MM.1S (cell line): ENCODE measurements around the gene DTYMK.

Experiments
- DNase-seq: peaks from one replicate; pipeline ENCODE4 v3.0.0-alpha.2; 2015
- H2AFZ ChIP-seq: fragments of 300-600 bp; sonication (generic); 2 replicates; pipeline ENCODE4 v1.6.0; 2016; ENCODE audit warnings: antibody characterized with exemption, low read length
- H3F3A ChIP-seq: fragments of 300-600 bp; sonication (generic); 2 replicates; pipeline ENCODE4 v1.6.1; 2016; ENCODE audit warnings: mild to moderate bottlenecking, antibody characterized with exemption, low read length, moderate library complexity, mixed read lengths; ENCODE audit not compliant: insufficient read depth
- H3K27ac ChIP-seq: fragments of 300-600 bp; sonication (generic); 2 replicates; pipeline ENCODE4 v1.5.1; 2016; ENCODE audit warnings: mild to moderate bottlenecking, low read length
- H3K27me3 ChIP-seq: fragments of 300-600 bp; sonication (generic); replicated peaks from 2 replicates; pipeline ENCODE4 v1.6.0; 2016; ENCODE audit warnings: low read length; ENCODE audit not compliant: insufficient read depth
- H3K36me3 ChIP-seq: fragments of 300-600 bp; sonication (generic); replicated peaks from 2 replicates; pipeline ENCODE4 v1.6.1; 2016; ENCODE audit warnings: mild to moderate bottlenecking, low read length, mixed read lengths; ENCODE audit not compliant: insufficient read depth
- H3K4me1 ChIP-seq: fragments of 300-600 bp; sonication (generic); 2 replicates; pipeline ENCODE4 v1.6.1; 2016; ENCODE audit warnings: low read length, mixed read lengths
- H3K4me2 ChIP-seq: fragments of 300-600 bp; sonication (generic); 2 replicates; pipeline ENCODE4 v1.6.0; 2016; ENCODE audit warnings: low read depth, low read length
- H3K4me3 ChIP-seq: fragments of 300-600 bp; sonication (generic); 2 replicates; pipeline ENCODE4 v1.5.1; 2016; ENCODE audit warnings: low read length, mixed read lengths
- H3K79me2 ChIP-seq: fragments of 300-600 bp; sonication (generic); 2 replicates; pipeline ENCODE4 v1.6.1; 2016; ENCODE audit warnings: mixed run types, low read length, mixed read lengths
- H3K9ac ChIP-seq: fragments of 300-600 bp; sonication (generic); 2 replicates; pipeline ENCODE4 v1.6.1; 2016; ENCODE audit warnings: low read length, mixed read lengths
- H3K9me2 ChIP-seq: fragments of 300-600 bp; sonication (generic); replicated peaks from 2 replicates; pipeline ENCODE4 v1.6.1; 2016; ENCODE audit warnings: mild to moderate bottlenecking, low read length, mixed read lengths; ENCODE audit not compliant: insufficient read depth
- H3K9me3 ChIP-seq: fragments of 300-600 bp; sonication (generic); replicated peaks from 2 replicates; pipeline ENCODE4 v1.6.1; 2016; ENCODE audit warnings: mild to moderate bottlenecking, low read length, mixed read lengths; ENCODE audit not compliant: insufficient read depth
- H4K20me1 ChIP-seq: fragments of 300-600 bp; sonication (generic); 2 replicates; pipeline ENCODE4 v1.6.1; 2016; ENCODE audit warnings: mild to moderate bottlenecking, low read length, moderate library complexity, mixed read lengths; ENCODE audit not compliant: insufficient read depth
- EZH2 ChIP-seq: fragments of 300-600 bp; sonication (generic); optimal IDR thresholded peaks from 2 replicates; pipeline ENCODE3; 2017; ENCODE audit warnings: low read depth, mild to moderate bottlenecking, antibody characterized with exemption, low read length, mixed read lengths
- EZH2phosphoT487 ChIP-seq: fragments of 300-600 bp; sonication (generic); IDR thresholded peaks from 2 replicates; pipeline ENCODE4 v1.6.1; 2018; ENCODE audit warnings: antibody characterized with exemption, low read length
- TF ChIP-seq, protein P1 (sequence below): fragments of 300-600 bp; sonication (generic); IDR thresholded peaks from 2 replicates; pipeline ENCODE4 v1.5.1; 2016; ENCODE audit warnings: antibody characterized with exemption, low read length, mixed read lengths

DTYMK gene

DNA sequence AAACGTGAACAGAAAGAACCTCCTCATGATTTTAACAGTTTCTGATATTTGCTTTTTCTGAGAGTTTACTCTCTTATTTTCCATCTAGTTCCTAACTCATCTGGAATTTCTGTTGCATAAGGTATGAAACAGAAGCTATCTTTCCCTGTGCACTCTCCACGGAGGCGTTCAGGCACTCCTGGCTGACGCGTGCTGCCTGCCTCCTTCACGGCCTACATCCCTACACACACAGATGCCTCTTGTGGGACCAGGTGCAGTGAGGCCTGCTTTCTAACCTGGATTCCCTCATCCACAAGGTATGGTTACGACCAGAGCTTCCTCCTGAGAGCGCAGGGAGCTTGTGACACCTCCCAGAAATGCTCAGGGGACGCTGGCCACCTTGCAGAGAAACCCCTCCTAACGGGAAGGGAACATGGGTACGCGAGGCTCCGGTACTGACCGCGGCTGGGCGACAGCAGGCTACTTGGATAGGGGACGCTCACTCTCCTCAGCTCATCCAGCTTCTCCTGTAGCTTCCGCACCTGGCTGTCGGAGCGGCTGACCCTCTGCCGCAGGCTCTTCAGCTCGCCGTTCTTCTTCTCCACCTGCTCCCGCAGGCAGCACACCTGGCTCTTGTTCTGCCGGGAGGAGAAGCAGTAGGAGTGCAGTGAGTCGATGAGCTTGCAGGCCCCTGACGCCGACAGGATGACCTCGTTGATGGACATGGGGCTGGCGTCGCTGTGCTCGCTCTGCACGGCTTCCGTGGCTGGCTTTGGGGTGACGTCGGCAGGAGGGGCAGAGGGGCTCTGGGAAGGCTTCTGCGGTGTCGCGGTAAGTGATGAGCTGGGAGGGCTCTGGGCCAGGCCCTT lies 53.9 kb downstream of the DTYMK start:
- TF ChIP-seq, protein P1, sequence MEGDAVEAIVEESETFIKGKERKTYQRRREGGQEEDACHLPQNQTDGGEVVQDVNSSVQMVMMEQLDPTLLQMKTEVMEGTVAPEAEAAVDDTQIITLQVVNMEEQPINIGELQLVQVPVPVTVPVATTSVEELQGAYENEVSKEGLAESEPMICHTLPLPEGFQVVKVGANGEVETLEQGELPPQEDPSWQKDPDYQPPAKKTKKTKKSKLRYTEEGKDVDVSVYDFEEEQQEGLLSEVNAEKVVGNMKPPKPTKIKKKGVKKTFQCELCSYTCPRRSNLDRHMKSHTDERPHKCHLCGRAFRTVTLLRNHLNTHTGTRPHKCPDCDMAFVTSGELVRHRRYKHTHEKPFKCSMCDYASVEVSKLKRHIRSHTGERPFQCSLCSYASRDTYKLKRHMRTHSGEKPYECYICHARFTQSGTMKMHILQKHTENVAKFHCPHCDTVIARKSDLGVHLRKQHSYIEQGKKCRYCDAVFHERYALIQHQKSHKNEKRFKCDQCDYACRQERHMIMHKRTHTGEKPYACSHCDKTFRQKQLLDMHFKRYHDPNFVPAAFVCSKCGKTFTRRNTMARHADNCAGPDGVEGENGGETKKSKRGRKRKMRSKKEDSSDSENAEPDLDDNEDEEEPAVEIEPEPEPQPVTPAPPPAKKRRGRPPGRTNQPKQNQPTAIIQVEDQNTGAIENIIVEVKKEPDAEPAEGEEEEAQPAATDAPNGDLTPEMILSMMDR, result no peak
- TF ChIP-seq EZH2 (no peak), EZH2phosphoT487 (no peak)
- DNase-seq, result no peak
- H3K9ac ChIP-seq, result no peak overlapping the region
- no peaks in the 10 kb centered on the region for H4K20me1 ChIP-seq
- H3K27me3 ChIP-seq, result no peaks in the 10 kb centered on the region
- H3K36me3 ChIP-seq, result no peaks in the 10 kb centered on the region
- H3K4me1 ChIP-seq, result no peaks in the 10 kb centered on the region
- H3K79me2 ChIP-seq, result peaks cover 66% of the 10 kb centered on the region
- H3F3A ChIP-seq, result 0 out of 2 replicates have a peak, but pooled peaks cover 2% of the 10 kb centered on the region
- H3K4me2 ChIP-seq, result no peak overlapping the region
- H3K9me2 ChIP-seq, result no peaks in the 10 kb centered on the region
- no peaks in the 10 kb centered on the region for H3K9me3 ChIP-seq
- no peak overlapping the region for H2AFZ ChIP-seq
- H3K27ac ChIP-seq, result no peak overlapping the region
- no peak overlapping the region for H3K4me3 ChIP-seq

DNA sequence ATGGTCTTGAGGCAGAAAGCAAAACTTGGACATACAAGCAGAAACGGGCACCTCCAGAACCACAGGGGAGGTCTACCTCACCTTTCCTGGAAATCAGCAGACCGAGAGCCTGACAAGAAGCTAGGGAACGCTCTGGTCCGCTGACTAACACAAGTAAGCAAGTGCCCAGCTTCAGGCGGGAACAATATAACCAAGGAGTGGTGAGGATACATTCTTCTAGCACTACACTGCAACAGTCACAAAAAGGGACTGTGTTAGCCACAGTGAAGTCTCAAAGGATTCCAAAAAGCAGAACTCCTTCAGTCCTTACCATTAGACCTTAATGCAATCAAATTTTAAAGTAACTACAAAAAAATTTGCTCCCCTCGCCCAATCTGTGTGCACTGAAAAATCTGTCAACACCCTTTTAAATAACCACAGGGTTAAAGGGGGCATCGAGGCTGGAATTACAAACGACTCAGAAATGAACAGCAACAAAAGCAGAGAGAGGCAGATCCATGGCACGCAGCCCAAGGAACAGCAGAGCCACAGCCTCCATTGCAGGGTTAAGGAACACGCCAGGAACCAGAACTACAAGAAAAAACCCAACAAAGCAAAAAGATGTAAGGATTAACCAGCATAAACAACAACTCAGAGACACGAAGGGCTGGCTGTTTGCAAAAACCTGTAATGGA lies 56.7 kb downstream of the DTYMK start:
- no peak for DNase-seq
- no peaks in the 10 kb centered on the region for H4K20me1 ChIP-seq
- H3K4me3 ChIP-seq, result no peak overlapping the region
- TF ChIP-seq, protein P1, result no peak
- no peak for TF ChIP-seq EZH2phosphoT487
- TF ChIP-seq EZH2, result no peak
- no peaks in the 10 kb centered on the region for H3K36me3 ChIP-seq
- no peaks in the 10 kb centered on the region for H3F3A ChIP-seq
- no peaks in the 10 kb centered on the region for H3K27me3 ChIP-seq
- no peaks in the 10 kb centered on the region for H3K4me1 ChIP-seq
- H3K9me2 ChIP-seq, result no peaks in the 10 kb centered on the region
- H3K79me2 ChIP-seq, result peaks cover 68% of the 10 kb centered on the region
- no peaks in the 10 kb centered on the region for H3K9me3 ChIP-seq
- no peak overlapping the region for H3K9ac ChIP-seq
- no peak overlapping the region for H3K4me2 ChIP-seq
- no peak overlapping the region for H3K27ac ChIP-seq
- H2AFZ ChIP-seq, result no peak overlapping the region

DNA sequence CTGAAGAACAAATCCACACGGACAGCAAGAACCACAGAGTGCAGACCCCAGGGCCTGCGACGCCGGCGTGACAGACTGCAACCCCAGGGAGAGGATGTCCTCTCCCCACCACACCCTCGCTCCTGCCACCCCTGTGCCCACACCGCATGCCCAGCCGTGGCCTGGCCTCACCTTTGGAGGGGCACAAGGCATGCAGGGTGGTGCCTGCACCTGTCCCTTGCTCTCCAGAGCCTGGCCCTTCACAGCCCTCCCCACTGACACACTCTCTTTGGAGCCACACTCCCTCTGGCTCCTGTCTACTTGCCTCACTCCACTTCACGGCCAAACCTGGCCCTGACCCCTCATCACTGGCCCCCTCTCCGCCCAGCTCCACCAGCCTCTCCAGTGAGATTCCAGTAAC lies 58.9 kb downstream of the DTYMK start:
- H3K9ac ChIP-seq, result no peak overlapping the region
- no peaks in the 10 kb centered on the region for H3K9me2 ChIP-seq
- H3K27ac ChIP-seq, result no peak overlapping the region
- H3K4me1 ChIP-seq, result no peaks in the 10 kb centered on the region
- TF ChIP-seq, protein P1, result no peak
- TF ChIP-seq EZH2phosphoT487 (no peak), EZH2 (no peak)
- no peak overlapping the region for H3K4me2 ChIP-seq
- H3F3A ChIP-seq, result no peaks in the 10 kb centered on the region
- peaks cover 51% of the 10 kb centered on the region for H3K79me2 ChIP-seq
- H3K36me3 ChIP-seq, result no peaks in the 10 kb centered on the region
- no peak overlapping the region for H2AFZ ChIP-seq
- no peaks in the 10 kb centered on the region for H3K27me3 ChIP-seq
- no peaks in the 10 kb centered on the region for H4K20me1 ChIP-seq
- no peak for DNase-seq
- no peak overlapping the region for H3K4me3 ChIP-seq
- H3K9me3 ChIP-seq, result no peaks in the 10 kb centered on the region
